Activated naive CD4-positive, alpha-beta T cell treated with anti-CD3 and anti-CD28 coated beads for 36 hours (primary cell): ENCODE results near the gene CNPY2. TPM values are rescaled to one million over a fixed set of nuclear protein-coding genes. Genes with fewer than 3 reads are reported as not detected.
"Not testable (repeated sequence)": the region's sequence is repeated elsewhere in the genome, so short reads cannot be mapped to it uniquely, and the experiment has no call there.

Source experiments
- CTCF ChIA-PET: fragments of 350-600 bp; sonication (Branson Sonifier 250); formaldehyde crosslinking; loops from one replicate; lab custom pipeline; 2021; ENCODE audit warnings: antibody characterized with exemption; lab: Charles Lee
- DNase-seq: peaks from one replicate; pipeline ENCODE4 v3.0.0-alpha.2; 2020
- H3K27ac Mint-ChIP-seq: one replicate; pipeline ENCODE4 v1.8.0; 2021; ENCODE audit warnings: mild to moderate bottlenecking, mixed read lengths
- H3K27me3 Mint-ChIP-seq: one replicate; pipeline ENCODE4 v1.8.0; 2021; ENCODE audit warnings: low read depth, mixed read lengths
- H3K36me3 Mint-ChIP-seq: one replicate; pipeline ENCODE4 v1.8.0; 2021; ENCODE audit warnings: low read depth, mixed read lengths
- H3K4me1 Mint-ChIP-seq: one replicate; pipeline ENCODE4 v1.8.0; 2021; ENCODE audit warnings: low read depth, mixed read lengths
- H3K4me3 Mint-ChIP-seq: one replicate; pipeline ENCODE4 v1.8.0; 2021; ENCODE audit warnings: mild to moderate bottlenecking, moderate library complexity, mixed read lengths
- H3K9me3 Mint-ChIP-seq: one replicate; pipeline ENCODE4 v1.8.0; 2021; ENCODE audit warnings: mixed read lengths
- intact Hi-C: fragments of 100-400 bp; cut with micrococcal nuclease; formaldehyde crosslinking; loops from one replicate; pipeline ENCODE4 v1.15.1; 2023
- total RNA-seq, 2 experiments: library from RNA; stranded (reverse); gene quantifications; one replicate each; pipeline ENCODE4 v1.2.3, GENCODE V29; 2021

Gene CNPY2
- total RNA-seq, 2 experiments from 2014 or later, result 47.5 to 57.3 TPM

DNA sequence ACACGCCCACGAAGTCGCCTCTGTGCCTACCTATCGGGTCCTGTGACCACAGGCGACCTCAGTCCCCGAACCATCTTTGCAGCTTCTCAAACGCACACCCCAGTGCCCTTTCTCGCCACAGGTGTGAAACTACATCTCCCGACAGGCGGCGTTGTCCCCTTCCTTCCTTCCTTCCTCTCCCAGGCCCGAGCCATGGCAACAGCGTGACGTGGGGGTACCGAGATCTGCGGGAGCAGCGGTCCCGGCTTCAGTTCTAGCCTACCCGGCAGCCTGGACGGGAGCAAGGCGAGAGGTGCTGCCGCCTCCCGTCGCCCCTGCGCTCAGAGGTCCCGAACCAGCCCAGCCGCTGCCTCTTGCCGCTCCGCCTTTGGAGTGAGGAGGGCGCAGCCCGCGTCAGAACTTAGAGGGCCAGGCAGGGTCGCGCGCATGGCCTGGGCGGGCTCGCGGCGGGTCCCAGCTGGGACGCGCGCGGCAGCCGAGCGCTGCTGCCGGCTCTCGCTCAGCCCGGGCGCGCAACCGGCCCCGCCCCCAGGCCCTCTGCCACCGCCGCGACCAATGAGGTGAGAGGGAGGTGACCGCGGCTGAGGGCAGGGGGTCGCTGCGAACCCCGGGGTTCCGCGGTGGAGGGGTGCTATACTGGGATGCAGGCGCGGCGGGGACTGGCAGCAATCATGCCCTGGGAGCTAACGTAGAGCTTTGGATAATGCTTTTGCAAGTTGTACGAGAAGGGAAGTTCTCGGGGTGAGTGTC, 48.9 kb downstream of the CNPY2 start, which contains the start of gene COQ10A:
TSS of gene COQ10A (plus strand) at position 250 of the 750 bp plus-strand sequence. CDS start at position 427, 177 bp downstream.
- peak; percentile 90 for DNase-seq
- CTCF ChIA-PET, result interaction anchor here (0.6 to 4.5 kb wide), 13 partner anchors 9 to 197 kb away, joined by 3 to 22 read pairs (median 4); partner anchors contain the start of genes ANKRD52, RNF41 and SMARCC2
- Mint-ChIP-seq H3K27me3 (no peaks in the 10 kb centered on the region), H3K4me3 (peak within 1 kb of the TSS; percentile 89), H3K36me3 (peaks cover 4% of the 10 kb centered on the region), H3K4me1 (peaks cover 16% of the 10 kb centered on the region), H3K9me3 (no peaks in the 10 kb centered on the region), H3K27ac (peak within 1 kb of the TSS; percentile 81)
- intact Hi-C loops, result loop anchor here (1.0 to 2.0 kb wide), 4 partner anchors 9 to 201 kb away; partner anchors contain the start of genes ANKRD52 and SPRYD4

DNA sequence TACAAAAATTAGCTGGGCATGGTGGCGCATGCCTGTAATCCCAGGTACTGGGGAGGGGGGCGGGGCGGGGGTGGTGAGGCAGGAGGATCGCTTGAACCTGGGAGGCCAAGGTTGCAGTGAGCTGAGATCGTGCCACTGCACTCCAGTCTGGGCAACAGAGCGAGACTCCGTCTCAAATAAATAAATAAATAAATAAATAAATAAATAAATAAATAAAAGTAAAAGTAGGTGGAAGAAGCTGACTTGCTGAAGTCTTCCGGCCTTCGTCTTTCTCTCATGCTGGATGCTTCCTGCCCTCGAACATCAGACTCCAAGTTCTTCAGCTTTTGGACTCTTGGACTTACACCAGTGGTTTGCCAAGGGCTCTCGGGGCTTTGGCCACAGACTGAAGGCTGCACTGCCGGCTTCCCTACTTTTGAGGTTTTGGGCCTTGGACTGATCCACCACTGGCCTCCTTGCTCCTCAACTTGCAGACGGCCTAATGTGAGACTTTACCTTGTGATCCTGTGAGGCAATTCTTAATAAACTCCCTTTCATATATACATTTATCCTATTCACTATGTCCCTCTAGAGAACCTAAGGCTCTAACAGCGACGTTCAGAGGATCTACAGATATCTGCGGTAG, 49.6 kb downstream of the CNPY2 start:
- H3K27ac Mint-ChIP-seq, result peak overlapping the region; percentile 81
- DNase-seq, H3K36me3 Mint-ChIP-seq, H3K27me3 Mint-ChIP-seq, H3K9me3 Mint-ChIP-seq: not testable (repeated sequence)
- peak overlapping the region; percentile 89 for H3K4me3 Mint-ChIP-seq
- CTCF ChIA-PET, result interaction anchor here (0.6 to 4.5 kb wide), 13 partner anchors 8 to 198 kb away, joined by 3 to 22 read pairs (median 4); partner anchors contain the start of genes ANKRD52, RNF41 and SMARCC2
- intact Hi-C loops, result loop anchor here (1.0 to 2.0 kb wide), 3 partner anchors 8 to 198 kb away; partner anchors contain the start of gene ANKRD52
- H3K4me1 Mint-ChIP-seq, result peaks cover 16% of the 10 kb centered on the region

DNA sequence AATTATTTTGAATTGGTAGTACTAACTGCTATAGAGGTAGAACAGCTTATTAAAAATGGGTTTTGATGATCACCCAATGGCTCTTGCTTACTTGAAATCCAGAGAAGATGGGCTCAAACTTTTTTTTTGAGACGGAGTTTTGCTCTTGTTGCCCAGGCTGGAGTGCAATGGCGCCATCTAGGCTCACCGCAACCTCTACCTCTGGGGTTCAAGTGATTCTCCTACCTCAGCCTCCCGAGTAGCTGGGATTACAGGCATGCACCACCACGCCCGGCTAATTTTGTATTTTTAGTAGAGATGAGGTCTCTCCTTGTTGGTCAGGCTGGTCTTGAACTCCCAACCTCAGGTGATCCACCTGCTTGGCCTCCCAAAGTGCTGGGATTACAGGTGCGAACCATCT, 52.8 kb downstream of the CNPY2 start:
- H3K27ac Mint-ChIP-seq, H3K27me3 Mint-ChIP-seq, intact Hi-C loops, H3K9me3 Mint-ChIP-seq, H3K36me3 Mint-ChIP-seq, H3K4me3 Mint-ChIP-seq: not testable (repeated sequence)
- CTCF ChIA-PET, result interaction anchor here (0.6 to 1.3 kb wide), 3 partner anchors 98 to 486 kb away, joined by 3 to 4 read pairs (median 3); partner anchors contain the start of gene ESYT1
- DNase-seq, result peak; percentile 42
- H3K4me1 Mint-ChIP-seq, result peaks cover 21% of the 10 kb centered on the region

DNA sequence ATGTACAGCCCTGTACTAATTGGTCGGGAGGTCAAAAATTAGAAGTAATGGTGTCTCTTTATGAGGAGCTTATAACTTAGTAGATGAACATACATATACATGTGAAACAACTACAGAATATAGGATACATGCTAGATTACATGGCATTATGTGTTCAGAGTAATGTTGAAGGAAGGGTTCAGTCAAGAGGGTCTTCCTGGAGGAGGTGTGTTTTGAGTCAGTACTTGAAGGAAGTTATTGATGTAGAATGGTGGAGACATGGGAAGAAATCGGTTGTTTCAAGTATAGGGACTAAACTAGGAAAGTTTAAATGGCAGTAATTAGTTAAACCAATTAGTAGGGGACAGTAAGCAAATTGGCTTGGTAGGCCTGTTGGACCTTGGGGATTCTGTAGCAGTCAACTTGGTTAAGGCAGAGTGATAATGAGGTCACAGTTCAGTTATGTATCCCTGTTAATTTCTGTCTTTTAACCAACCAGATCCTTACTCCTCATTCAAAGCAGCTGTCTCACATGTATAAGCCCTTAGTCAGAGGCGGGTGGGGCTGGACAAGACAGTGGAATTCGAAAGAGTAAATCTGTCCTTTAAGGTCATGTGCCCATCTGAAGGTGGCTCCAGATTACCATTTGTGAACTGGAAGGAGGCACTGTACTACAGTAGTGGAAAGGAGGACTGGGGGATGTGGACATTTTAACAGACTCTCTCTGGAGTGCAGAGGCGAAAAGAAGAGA, 54.1 kb downstream of the CNPY2 start:
- CTCF ChIA-PET, result interaction anchor here (0.7 kb wide), 1 partner anchor 240 kb away, joined by 3 read pairs; no protein-coding TSS in a partner anchor
- Mint-ChIP-seq H3K4me3 (no peak overlapping the region), H3K9me3 (no peaks in the 10 kb centered on the region), H3K36me3 (no peaks in the 10 kb centered on the region), H3K27ac (no peak overlapping the region), H3K27me3 (no peaks in the 10 kb centered on the region), H3K4me1 (peaks cover 20% of the 10 kb centered on the region)
- intact Hi-C loops, result no loop called here
- no peak for DNase-seq

DNA sequence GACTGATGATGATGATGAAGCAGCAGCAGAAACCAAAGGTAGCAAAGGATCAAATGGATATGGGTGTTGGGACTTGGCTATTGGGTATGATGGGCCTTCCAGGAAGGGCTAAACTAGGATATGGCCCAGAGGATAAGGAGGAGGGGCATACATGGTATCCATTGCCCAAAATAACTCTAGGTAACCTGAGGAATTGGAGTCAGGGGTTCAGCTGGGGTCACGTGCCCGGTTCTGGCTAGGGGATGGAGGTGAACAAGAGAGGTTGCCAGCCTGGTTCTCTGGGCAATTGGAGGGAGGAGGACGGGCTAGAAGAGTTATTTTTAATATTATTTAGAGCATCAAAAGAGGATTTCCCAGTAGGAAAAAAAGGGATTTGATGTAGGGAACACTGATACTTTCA, 54.9 kb downstream of the CNPY2 start:
- Mint-ChIP-seq H3K4me3 (no peak overlapping the region), H3K9me3 (no peaks in the 10 kb centered on the region), H3K27me3 (no peaks in the 10 kb centered on the region), H3K36me3 (peaks cover 2% of the 10 kb centered on the region), H3K27ac (no peak overlapping the region), H3K4me1 (peaks cover 20% of the 10 kb centered on the region)
- CTCF ChIA-PET, result no interaction called here
- intact Hi-C loops, result no loop called here
- no peak for DNase-seq

DNA sequence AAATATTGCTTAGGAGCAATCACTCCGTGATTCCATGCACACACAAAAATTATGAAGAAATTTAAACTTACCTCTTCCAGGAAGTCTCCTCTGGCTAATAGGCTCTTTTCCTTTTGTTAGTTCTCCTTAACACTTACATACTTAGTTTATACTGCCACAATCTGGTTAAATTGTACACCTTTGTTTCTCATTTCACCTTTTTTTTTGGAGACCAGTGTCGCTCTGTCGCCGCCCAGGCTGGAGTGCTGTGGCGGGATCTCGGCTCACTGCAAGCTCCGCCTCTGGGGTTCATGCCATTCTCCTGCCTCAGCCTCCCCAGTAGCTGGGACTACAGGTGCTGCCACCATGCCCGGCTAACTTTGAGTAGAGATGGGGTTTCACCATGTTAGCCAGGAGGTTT, 55.4 kb downstream of the CNPY2 start:
- no peak for DNase-seq
- no peak overlapping the region for H3K4me3 Mint-ChIP-seq
- CTCF ChIA-PET, result no interaction called here
- intact Hi-C loops, result no loop called here
- no peaks in the 10 kb centered on the region for H3K9me3 Mint-ChIP-seq
- no peaks in the 10 kb centered on the region for H3K27me3 Mint-ChIP-seq
- no peak overlapping the region for H3K27ac Mint-ChIP-seq
- peaks cover 3% of the 10 kb centered on the region for H3K36me3 Mint-ChIP-seq
- H3K4me1 Mint-ChIP-seq, result peaks cover 18% of the 10 kb centered on the region

Other genes with a start within 250 kb of the CNPY2 start
- gene ERBB3, start 235.8 kb downstream of the CNPY2 start, total RNA-seq, result 1 to 10 TPM; 1.0 to 1.9 TPM
- 100 to 1,000 TPM; 398 to 411 TPM for gene PA2G4, start 211.4 kb downstream of the CNPY2 start, total RNA-seq
- 1,000 to 10,000 TPM; 5,971 to 6,299 TPM for gene RPL41, start 199.4 kb downstream of the CNPY2 start, total RNA-seq
- gene ZC3H10, start 197.7 kb downstream of the CNPY2 start, total RNA-seq, result 1 to 10 TPM; 6.4 to 6.6 TPM
- 10 to 100 TPM; 87.4 to 88.9 TPM for gene ESYT1, start 187.7 kb downstream of the CNPY2 start, total RNA-seq
- gene MYL6B, start 163.4 kb downstream of the CNPY2 start, total RNA-seq, result 10 to 100 TPM; 49.2 to 57.5 TPM
- gene MYL6, start 157.6 kb downstream of the CNPY2 start, total RNA-seq, result 100 to 1,000 TPM; 841 to 868 TPM
- 10 to 100 TPM; 75.8 to 79.0 TPM for gene SMARCC2, start 126.5 kb downstream of the CNPY2 start, total RNA-seq
- 10 to 100 TPM; 26.0 TPM for gene RNF41, start 94.1 kb downstream of the CNPY2 start, total RNA-seq
- gene NABP2, start 91.6 kb downstream of the CNPY2 start, total RNA-seq, result 10 to 100 TPM; 57.4 to 59.0 TPM
- gene SLC39A5, start 85.9 kb downstream of the CNPY2 start, total RNA-seq, result 1 to 10 TPM in 1 of 2 experiments, under 1 TPM in 1; 0.98 to 1.8 TPM
- gene ANKRD52, start 57.6 kb downstream of the CNPY2 start, total RNA-seq, result 10 to 100 TPM; 23.6 to 25.6 TPM
- 1 to 10 TPM; 3.5 to 6.1 TPM for gene COQ10A, start 49.0 kb downstream of the CNPY2 start, total RNA-seq
- 100 to 1,000 TPM; 330 to 336 TPM for gene CS, start 15.7 kb downstream of the CNPY2 start, total RNA-seq
- 10 to 100 TPM; 82.7 to 85.4 TPM for gene PAN2, start 18.0 kb upstream of the CNPY2 start, total RNA-seq
- gene IL23A, start 22.9 kb upstream of the CNPY2 start, total RNA-seq, result 10 to 100 TPM in 1 of 2 experiments, 1 to 10 TPM in 1; 9.0 to 12.6 TPM
- gene STAT2, start 44.1 kb upstream of the CNPY2 start, total RNA-seq, result 100 to 1,000 TPM; 109 to 119 TPM
- not detected for gene APOF, start 46.9 kb upstream of the CNPY2 start, total RNA-seq
- gene TIMELESS, start 133.4 kb upstream of the CNPY2 start, total RNA-seq, result 10 to 100 TPM; 69.9 to 70.8 TPM
- not detected for gene MIP, start 138.7 kb upstream of the CNPY2 start, total RNA-seq
- gene SPRYD4, start 152.6 kb upstream of the CNPY2 start, total RNA-seq, result 1 to 10 TPM; 2.2 TPM
- gene GLS2, start 172.2 kb upstream of the CNPY2 start, total RNA-seq, result 1 to 10 TPM; 4.6 to 5.5 TPM
- 1 to 10 TPM; 2.5 to 5.1 TPM for gene RBMS2, start 205.8 kb upstream of the CNPY2 start, total RNA-seq